Smooth muscle cell (in vitro differentiated cells): ENCODE results near the gene HPS5. TPM values are rescaled to one million over a fixed set of nuclear protein-coding genes. Genes with fewer than 3 reads are reported as not detected.

Experiments used
- DNase-seq: peaks from one replicate; lab custom pipeline; 2025; ENCODE audit not compliant: unreplicated experiment; lab: John Stamatoyannopoulos, UW
- H2AFZ ChIP-seq: fragments of 200-600 bp; sonication (generic); 2 replicates; pipeline ENCODE4 v1.6.0; 2016; ENCODE audit warnings: antibody characterized with exemption, low read depth, mild to moderate bottlenecking
- H3F3A ChIP-seq: fragments of 200-600 bp; sonication (generic); 2 replicates; pipeline ENCODE4 v1.6.0; 2017; ENCODE audit warnings: antibody characterized with exemption, low read depth
- H3K27ac ChIP-seq: fragments of 200-600 bp; sonication (generic); 2 replicates; pipeline ENCODE4 v1.5.1; 2016; ENCODE audit warnings: low read depth, mild to moderate bottlenecking
- H3K27me3 ChIP-seq: fragments of 200-600 bp; sonication (generic); 2 replicates; pipeline ENCODE4 v1.6.1; 2016; ENCODE audit warnings: low read depth, mild to moderate bottlenecking
- H3K36me3 ChIP-seq: fragments of 200-600 bp; sonication (generic); 2 replicates; pipeline ENCODE4 v1.5.1; 2016; ENCODE audit warnings: low read depth
- H3K4me1 ChIP-seq: fragments of 200-600 bp; sonication (generic); 2 replicates; pipeline ENCODE4 v1.5.1; 2016; ENCODE audit warnings: low read depth
- H3K4me2 ChIP-seq: fragments of 200-600 bp; sonication (generic); 2 replicates; pipeline ENCODE4 v1.6.0; 2016; ENCODE audit warnings: mild to moderate bottlenecking
- H3K4me3 ChIP-seq: fragments of 200-600 bp; sonication (generic); 2 replicates; pipeline ENCODE4 v1.5.1; 2016; ENCODE audit warnings: mild to moderate bottlenecking
- H3K79me2 ChIP-seq: fragments of 200-600 bp; sonication (generic); 2 replicates; pipeline ENCODE4 v1.6.0; 2016; ENCODE audit warnings: low read depth, mild to moderate bottlenecking
- H3K9ac ChIP-seq: fragments of 200-600 bp; sonication (generic); 2 replicates; pipeline ENCODE4 v1.6.0; 2016; ENCODE audit warnings: low read depth
- H3K9me3 ChIP-seq: fragments of 200-600 bp; sonication (generic); replicated peaks from 2 replicates; pipeline ENCODE4 v1.5.1; 2016; ENCODE audit warnings: low read depth
- H4K20me1 ChIP-seq: fragments of 200-600 bp; sonication (generic); 2 replicates; pipeline ENCODE4 v1.6.0; 2016; ENCODE audit warnings: low read depth
- CTCF ChIP-seq: fragments of 200-600 bp; sonication (generic); IDR thresholded peaks from 2 replicates; pipeline ENCODE4 v1.5.1; 2017; ENCODE audit warnings: borderline replicate concordance, mild to moderate bottlenecking, antibody characterized with exemption; ENCODE audit not compliant: insufficient read depth, poor library complexity, severe bottlenecking
- WGBS: methylation state at CpG from one replicate; pipeline ENCODE4 v1.1.7; 2016; ENCODE audit warnings: low lambda C conversion rate; 5-methylcytosine and 5-hydroxymethylcytosine counted together
- polyA plus RNA-seq: library from polyadenylated mRNA; unstranded; fragments of >200 nt; fragmentation: Nextera tagmentation; extraction: Ambion mirVana; gene quantifications from 2 replicates; pipeline ENCODE4 v1.2.1, GENCODE V29; 2016
- total RNA-seq: library from RNA; depleted of rRNA; stranded (reverse); fragments of >200 nt; gene quantifications from 2 replicates; pipeline ENCODE4 v1.2.3, GENCODE V29; 2014

The HPS5 gene
- total and polyA plus RNA-seq, 2 experiments from 2014 or later, result 7.4 to 13.1 TPM

GRCh38 chr11:18322818-18323570 is 1.1 kb upstream of the HPS5 start:
- Histone ChIP-seq H3K4me1 (peaks cover 22% of the 10 kb centered on the region), H4K20me1 (no peaks in the 10 kb centered on the region), H3K79me2 (peaks cover 87% of the 10 kb centered on the region), H3K27ac (peak overlapping the region; percentile 98), H3F3A (no peaks in the 10 kb centered on the region), H3K36me3 (peaks cover 5% of the 10 kb centered on the region), H3K4me2 (peak overlapping the region; percentile 100), H2AFZ (peak overlapping the region; percentile 86), H3K4me3 (peak overlapping the region; percentile 73), H3K9ac (peak overlapping the region; percentile 97), H3K27me3 (no peaks in the 10 kb centered on the region), H3K9me3 (no peaks in the 10 kb centered on the region)
- 8% methylated on average over 17 of the region's 18 CpGs for WGBS
- no peak for TF ChIP-seq CTCF
- no peak for DNase-seq

- H3K4me1 ChIP-seq, result peaks cover 22% of the 10 kb centered on the region
- H3K27ac ChIP-seq, result peak overlapping the region; percentile 98
- no peaks in the 10 kb centered on the region for H3F3A ChIP-seq
- H3K27me3 ChIP-seq, result no peaks in the 10 kb centered on the region
- peak overlapping the region; percentile 73 for H3K4me3 ChIP-seq
- DNase-seq, result no peak
- TF ChIP-seq CTCF, result no peak
- H3K36me3 ChIP-seq, result peaks cover 2% of the 10 kb centered on the region
- no peaks in the 10 kb centered on the region for H4K20me1 ChIP-seq
- peaks cover 84% of the 10 kb centered on the region for H3K79me2 ChIP-seq
- no peaks in the 10 kb centered on the region for H3K9me3 ChIP-seq
- H3K9ac ChIP-seq, result peak overlapping the region; percentile 97
- H2AFZ ChIP-seq, result peak overlapping the region; percentile 44
- WGBS, result 8% methylated on average over 4 of the region's 4 CpGs
- H3K4me2 ChIP-seq, result peak overlapping the region; percentile 100
These were observed 367 bp downstream of the HPS5 start for GRCh38 chr11:18321578-18321968.

- H3K36me3 ChIP-seq, result no peaks in the 10 kb centered on the region
- peaks cover 77% of the 10 kb centered on the region for H3K79me2 ChIP-seq
- H3K9ac ChIP-seq, result no peak overlapping the region
- peak overlapping the region; percentile 73 for H3K4me3 ChIP-seq
- H4K20me1 ChIP-seq, result no peaks in the 10 kb centered on the region
- TF ChIP-seq CTCF, result no peak
- H3K27me3 ChIP-seq, result no peaks in the 10 kb centered on the region
- H3F3A ChIP-seq, result no peaks in the 10 kb centered on the region
- no peak overlapping the region for H2AFZ ChIP-seq
- DNase-seq, result no peak
- peaks cover 22% of the 10 kb centered on the region for H3K4me1 ChIP-seq
- no peaks in the 10 kb centered on the region for H3K9me3 ChIP-seq
- H3K4me2 ChIP-seq, result peak overlapping the region; percentile 100
- no peak overlapping the region for H3K27ac ChIP-seq
These were observed 1.3 kb downstream of the HPS5 start for GRCh38 chr11:18320617-18321016.

- 92% methylated on average over 3 of the region's 3 CpGs for WGBS
- Histone ChIP-seq H3K79me2 (peaks cover 70% of the 10 kb centered on the region), H2AFZ (no peak overlapping the region), H3K9ac (peak overlapping the region; percentile 19), H3K27me3 (no peaks in the 10 kb centered on the region), H3K36me3 (no peaks in the 10 kb centered on the region), H4K20me1 (no peaks in the 10 kb centered on the region), H3K9me3 (no peaks in the 10 kb centered on the region), H3K4me3 (peak overlapping the region; percentile 73), H3K4me2 (peak overlapping the region; percentile 100), H3K27ac (no peak overlapping the region), H3F3A (no peaks in the 10 kb centered on the region), H3K4me1 (peaks cover 22% of the 10 kb centered on the region)
- no peak for TF ChIP-seq CTCF
- DNase-seq, result no peak
These were observed 2.0 kb downstream of the HPS5 start for GRCh38 chr11:18319914-18320313.
